Liver (tissue), 9 donors: ENCODE measurements around the gene KCNQ1. TPM values are rescaled to one million over a fixed set of nuclear protein-coding genes. Genes with fewer than 3 reads are reported as not detected.

Experiments
- DNase-seq: peaks from one replicate; pipeline ENCODE4 v3.0.0-alpha.2; 2017; ENCODE audit warnings: low spot score
- H3K27ac ChIP-seq, 2 donors: one replicate each; pipeline ENCODE4 v1.7.0; 2013; ENCODE audit warnings: inconsistent platforms in 2 of 2, low read length in 2 of 2, control low read depth in 1 of 2, low read depth in 1 of 2, mild to moderate bottlenecking in 1 of 2
- H3K27me3 ChIP-seq, 4 donors: one replicate each; pipeline versions ENCODE4 v1.6.1 to v1.7.0; 2013; ENCODE audit warnings: low read length in 3 of 4, inconsistent platforms in 1 of 4, mild to moderate bottlenecking in 1 of 4, moderate library complexity in 1 of 4; ENCODE audit not compliant: control insufficient read depth in 4 of 4, insufficient read depth in 4 of 4
- H3K36me3 ChIP-seq, 4 donors: one replicate each; pipeline versions ENCODE4 v1.6.1 to v1.7.0; 2013; ENCODE audit warnings: low read length in 3 of 4, mild to moderate bottlenecking in 3 of 4, low read depth in 1 of 4, moderate library complexity in 1 of 4; ENCODE audit not compliant: control insufficient read depth in 4 of 4, insufficient read depth in 3 of 4
- H3K4me1 ChIP-seq, 4 donors: one replicate each; pipeline versions ENCODE4 v1.6.1 to v1.7.0; 2013; ENCODE audit warnings: low read length in 3 of 4, mild to moderate bottlenecking in 3 of 4, moderate library complexity in 1 of 4; ENCODE audit not compliant: control insufficient read depth in 4 of 4, insufficient read depth in 4 of 4
- H3K4me3 ChIP-seq, 3 donors: one replicate each; pipeline versions ENCODE4 v1.6.1 to v1.7.0; 2013; ENCODE audit warnings: low read length in 3 of 3, control low read depth in 1 of 3, low read depth in 1 of 3, mild to moderate bottlenecking in 1 of 3
- H3K9ac ChIP-seq, 2 donors: one replicate each; pipeline ENCODE4 v1.7.0; 2013; ENCODE audit warnings: low read length in 2 of 2, mild to moderate bottlenecking in 2 of 2, moderate library complexity in 2 of 2, control low read depth in 1 of 2, low read depth in 1 of 2
- H3K9me3 ChIP-seq, 4 donors: one replicate each; pipeline versions ENCODE4 v1.6.1 to v1.7.0; 2013; ENCODE audit warnings: low read length in 3 of 4; ENCODE audit not compliant: control insufficient read depth in 4 of 4
- EGR1 ChIP-seq, 2 donors: IDR thresholded peaks; 2 replicates each; pipeline ENCODE4 v1.6.1; 2016 to 2018; ENCODE audit warnings: antibody characterized with exemption in 2 of 2, low read depth in 2 of 2
- FOXA1 ChIP-seq: IDR thresholded peaks from 2 replicates; pipeline ENCODE4 v1.6.1; 2016; ENCODE audit warnings: antibody characterized with exemption
- FOXA2 ChIP-seq: IDR thresholded peaks from 2 replicates; pipeline ENCODE4 v1.6.1; 2016; ENCODE audit warnings: antibody characterized with exemption
- GABPA ChIP-seq, 2 donors: IDR thresholded peaks in 1 of 2; conservative IDR thresholded peaks in 1 of 2; 2 replicates each; pipeline ENCODE4 v1.6.1; 2016; ENCODE audit warnings: antibody characterized with exemption in 2 of 2, mild to moderate bottlenecking in 1 of 2, moderate library complexity in 1 of 2
- HNF4A ChIP-seq, 2 donors: conservative IDR thresholded peaks; 2 replicates each; pipeline ENCODE4 v1.6.1; 2016; ENCODE audit warnings: antibody characterized with exemption in 2 of 2, mild to moderate bottlenecking in 2 of 2
- HNF4G ChIP-seq: IDR thresholded peaks from 2 replicates; pipeline ENCODE4 v1.6.1; 2016; ENCODE audit warnings: antibody characterized with exemption
- JUND ChIP-seq, 2 donors: IDR thresholded peaks; 2 replicates each; pipeline ENCODE4 v1.6.1; 2016; ENCODE audit warnings: antibody characterized with exemption in 2 of 2
- NR2F2 ChIP-seq: IDR thresholded peaks from 2 replicates; pipeline ENCODE4 v1.6.1; 2016; ENCODE audit warnings: antibody characterized with exemption
- RAD21 ChIP-seq, 2 donors: IDR thresholded peaks; 2 replicates each; pipeline ENCODE4 v1.6.1; 2016; ENCODE audit warnings: antibody characterized with exemption in 2 of 2, mild to moderate bottlenecking in 2 of 2
- RXRA ChIP-seq, 2 donors: IDR thresholded peaks; 2 replicates each; pipeline ENCODE4 v1.6.1; 2017 to 2018; ENCODE audit warnings: antibody characterized with exemption in 2 of 2, mild to moderate bottlenecking in 1 of 2
- SP1 ChIP-seq: IDR thresholded peaks from 2 replicates; pipeline ENCODE4 v1.6.1; 2018; ENCODE audit warnings: antibody characterized with exemption, mild to moderate bottlenecking
- TAF1 ChIP-seq: conservative IDR thresholded peaks from 2 replicates; pipeline ENCODE4 v1.6.1; 2016; ENCODE audit warnings: antibody characterized with exemption, mild to moderate bottlenecking
- YY1 ChIP-seq: IDR thresholded peaks from 2 replicates; pipeline ENCODE4 v1.6.1; 2016; ENCODE audit warnings: antibody characterized with exemption, mild to moderate bottlenecking
- WGBS: extraction: QIAGEN DNeasy Blood & Tissue Kit; methylation state at CpG from one replicate; pipeline ENCODE4 v1.1.7; 2013; 5-methylcytosine and 5-hydroxymethylcytosine counted together
- polyA plus RNA-seq, 2 donors: library from polyadenylated mRNA; stranded (reverse) in 1 of 2; unstranded in 1 of 2; fragments of 200-250 nt in 1 of 2; fragments of >200 nt in 1 of 2; fragmentation: Nextera tagmentation in 1 of 2; extraction: Ambion mirVana in 1 of 2; gene quantifications; one replicate each; pipeline versions ENCODE4 v1.2.1 to v1.2.3, GENCODE V29; 2013 to 2015
- total RNA-seq, 2 donors: library from RNA; depleted of rRNA; stranded (reverse); fragments of >200 nt; gene quantifications; one replicate each; pipeline ENCODE4 v1.2.3, GENCODE V29; 2014
- TF ChIP-seq, protein P1 (sequence below): IDR thresholded peaks from 2 replicates; pipeline ENCODE4 v1.6.1; 2016; ENCODE audit warnings: antibody characterized with exemption, mild to moderate bottlenecking
- TF ChIP-seq, protein P2 (sequence below): IDR thresholded peaks from 2 replicates; pipeline ENCODE4 v1.6.1; 2016; ENCODE audit warnings: antibody characterized with exemption
- TF ChIP-seq, protein P3 (sequence below): fragments of 150-350 bp; IDR thresholded peaks from 2 replicates; pipeline ENCODE4 v1.5.1; 2017; ENCODE audit warnings: improper control_type of control experiment, low read depth, low read length; ENCODE audit not compliant: missing input control
- donor health status: healthy.
- donor health status: healthy.
- donor health status: healthy.
- donor health status: healthy.
- donor health status: healthy.

Gene KCNQ1
- total and polyA plus RNA-seq, 4 donors, result 0.31 to 2.2 (median 1.5) TPM

DNA sequence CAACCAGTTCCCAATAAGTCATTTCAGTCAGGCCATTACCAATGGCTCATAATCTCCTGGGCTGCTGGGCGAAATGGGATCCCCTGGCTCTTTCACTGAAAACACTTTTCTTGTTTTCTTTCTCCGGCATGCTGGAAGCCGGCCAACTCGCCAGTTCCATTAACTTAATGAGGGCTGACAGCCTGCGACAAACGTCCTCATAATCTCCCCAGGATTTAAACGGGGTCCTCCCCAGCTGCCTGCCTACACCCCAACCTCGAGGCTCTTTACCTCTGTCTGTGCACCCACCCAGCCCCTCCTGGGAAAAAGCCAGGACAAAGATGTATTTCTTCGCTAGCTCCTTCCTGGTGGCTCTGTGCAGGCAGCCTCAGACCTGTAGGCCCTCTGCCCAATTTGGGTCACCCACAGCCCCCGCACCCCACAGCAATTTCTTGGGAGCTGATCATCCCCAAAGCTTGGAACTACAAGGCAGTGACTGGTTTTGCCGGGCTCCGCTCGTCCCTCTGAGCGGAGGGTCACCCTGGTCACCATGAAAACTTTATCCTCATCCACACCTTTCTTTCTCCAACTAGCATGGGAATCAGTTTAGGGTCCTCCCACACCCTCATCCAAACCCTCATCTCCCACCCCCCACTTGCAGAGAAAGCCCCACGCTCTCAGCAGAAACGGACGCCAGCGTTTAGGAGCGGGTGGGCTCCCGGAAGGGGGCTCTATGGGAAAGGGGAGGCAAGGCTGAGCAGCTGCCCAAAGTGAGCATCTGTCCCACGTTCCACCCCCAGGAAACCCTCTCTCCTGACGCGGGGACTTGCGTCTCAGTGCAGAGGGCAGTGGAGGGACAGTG, 306.1 kb downstream of the KCNQ1 start (continued):
- TF ChIP-seq, protein P1, sequence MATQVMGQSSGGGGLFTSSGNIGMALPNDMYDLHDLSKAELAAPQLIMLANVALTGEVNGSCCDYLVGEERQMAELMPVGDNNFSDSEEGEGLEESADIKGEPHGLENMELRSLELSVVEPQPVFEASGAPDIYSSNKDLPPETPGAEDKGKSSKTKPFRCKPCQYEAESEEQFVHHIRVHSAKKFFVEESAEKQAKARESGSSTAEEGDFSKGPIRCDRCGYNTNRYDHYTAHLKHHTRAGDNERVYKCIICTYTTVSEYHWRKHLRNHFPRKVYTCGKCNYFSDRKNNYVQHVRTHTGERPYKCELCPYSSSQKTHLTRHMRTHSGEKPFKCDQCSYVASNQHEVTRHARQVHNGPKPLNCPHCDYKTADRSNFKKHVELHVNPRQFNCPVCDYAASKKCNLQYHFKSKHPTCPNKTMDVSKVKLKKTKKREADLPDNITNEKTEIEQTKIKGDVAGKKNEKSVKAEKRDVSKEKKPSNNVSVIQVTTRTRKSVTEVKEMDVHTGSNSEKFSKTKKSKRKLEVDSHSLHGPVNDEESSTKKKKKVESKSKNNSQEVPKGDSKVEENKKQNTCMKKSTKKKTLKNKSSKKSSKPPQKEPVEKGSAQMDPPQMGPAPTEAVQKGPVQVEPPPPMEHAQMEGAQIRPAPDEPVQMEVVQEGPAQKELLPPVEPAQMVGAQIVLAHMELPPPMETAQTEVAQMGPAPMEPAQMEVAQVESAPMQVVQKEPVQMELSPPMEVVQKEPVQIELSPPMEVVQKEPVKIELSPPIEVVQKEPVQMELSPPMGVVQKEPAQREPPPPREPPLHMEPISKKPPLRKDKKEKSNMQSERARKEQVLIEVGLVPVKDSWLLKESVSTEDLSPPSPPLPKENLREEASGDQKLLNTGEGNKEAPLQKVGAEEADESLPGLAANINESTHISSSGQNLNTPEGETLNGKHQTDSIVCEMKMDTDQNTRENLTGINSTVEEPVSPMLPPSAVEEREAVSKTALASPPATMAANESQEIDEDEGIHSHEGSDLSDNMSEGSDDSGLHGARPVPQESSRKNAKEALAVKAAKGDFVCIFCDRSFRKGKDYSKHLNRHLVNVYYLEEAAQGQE, result no peak
- TF ChIP-seq HNF4A (conservative IDR thresholded peaks at IDR 0.05) (no peak), SP1 (no peak), FOXA1 (no peak), RAD21 (IDR thresholded peaks at IDR 0.05) (no peak)

DNA sequence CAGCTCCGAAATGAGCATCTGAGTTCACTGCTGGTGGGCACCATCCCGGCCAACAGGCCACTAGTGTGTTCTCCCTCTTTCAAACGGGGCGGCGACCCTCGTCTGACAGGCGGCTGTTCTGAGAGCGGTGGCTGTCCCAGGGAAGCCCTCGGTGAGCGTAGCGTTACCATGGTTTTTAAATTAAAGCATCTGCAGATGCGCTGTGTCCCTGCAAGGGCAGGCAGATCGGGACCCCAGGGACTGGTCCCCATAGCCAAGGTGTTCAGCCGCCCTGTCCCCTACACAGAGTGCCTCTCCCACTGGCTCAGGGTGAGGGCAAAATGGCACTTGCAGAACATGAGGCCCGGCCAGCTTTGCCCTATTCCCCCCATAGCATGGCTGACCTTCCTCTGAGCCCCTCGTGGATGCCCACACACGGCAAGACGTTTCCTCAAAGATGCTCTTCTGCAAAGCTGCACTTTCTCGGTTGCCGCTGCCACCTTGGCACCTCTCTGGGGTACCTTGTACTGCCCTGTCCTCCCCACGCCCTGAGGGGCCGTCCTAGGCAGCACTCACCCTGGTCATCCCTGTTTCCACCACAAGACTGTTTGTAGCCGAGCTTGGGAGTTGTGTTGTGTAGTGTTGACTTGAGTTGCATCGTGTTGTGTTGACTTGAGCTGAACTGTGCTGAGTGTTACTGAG, 306.9 kb downstream of the KCNQ1 start:
- no peak for DNase-seq
- 92% methylated on average over 24 of the region's 24 CpGs for WGBS

DNA sequence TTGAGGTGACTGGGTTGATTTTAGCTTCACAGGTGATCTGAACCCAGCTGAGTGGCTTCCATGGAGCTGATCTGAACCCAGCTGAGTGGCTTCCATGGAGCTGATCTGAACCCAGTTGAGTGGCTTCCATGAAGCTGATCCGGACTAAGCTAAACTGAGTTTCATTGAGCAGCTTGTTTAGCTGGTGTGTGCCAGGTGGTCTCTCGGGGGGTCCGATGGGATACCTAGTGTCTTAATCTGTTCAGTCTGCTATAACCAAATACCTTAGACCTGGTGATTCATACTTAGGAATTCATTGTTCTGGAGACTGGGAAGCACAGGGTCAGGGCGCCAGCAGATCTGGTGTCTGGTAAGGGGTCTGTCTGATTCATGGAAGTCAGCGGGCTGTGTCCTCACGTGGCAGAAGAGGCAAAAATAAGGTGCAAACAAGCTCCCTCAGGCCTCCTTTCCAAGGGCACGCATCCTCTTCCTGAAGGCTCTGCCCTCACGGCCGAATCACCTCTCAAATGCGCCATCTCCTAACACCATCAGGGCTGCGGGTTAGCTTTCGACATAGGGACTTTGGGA, 307.5 kb downstream of the KCNQ1 start:
- Histone ChIP-seq H3K27me3 (no peaks in the 10 kb centered on the region), H3K4me3 (no peak overlapping the region), H3K27ac (no peak overlapping the region), H3K4me1 (no peaks in the 10 kb centered on the region), H3K36me3 (no peaks in the 10 kb centered on the region), H3K9me3 (peaks cover 0 to 6% (median 3%) of the 10 kb centered on the region in 4 donors), H3K9ac (no peak overlapping the region)
- WGBS, result 90% methylated on average over 12 of the region's 12 CpGs
- DNase-seq, result no peak
- TF ChIP-seq, protein P2, sequence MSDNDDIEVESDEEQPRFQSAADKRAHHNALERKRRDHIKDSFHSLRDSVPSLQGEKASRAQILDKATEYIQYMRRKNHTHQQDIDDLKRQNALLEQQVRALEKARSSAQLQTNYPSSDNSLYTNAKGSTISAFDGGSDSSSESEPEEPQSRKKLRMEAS, result no peak
- TF ChIP-seq HNF4G (no peak), FOXA1 (no peak), TAF1 (no peak), GABPA (IDR thresholded peaks at IDR 0.05 in 1 of 2, conservative IDR thresholded peaks at IDR 0.05 in 1 of 2) (no peak), YY1 (no peak), JUND (IDR thresholded peaks at IDR 0.05) (no peak), EGR1 (IDR thresholded peaks at IDR 0.05; ENCODE audit: low read depth in 2 of 2) (no peak), RXRA (IDR thresholded peaks at IDR 0.05) (no peak), NR2F2 (no peak), HNF4A (conservative IDR thresholded peaks at IDR 0.05) (no peak), RAD21 (IDR thresholded peaks at IDR 0.05) (no peak), SP1 (no peak)
- TF ChIP-seq, protein P1, result no peak

More for the DNA sequence above, 306.9 kb downstream of the KCNQ1 start:
- H3K36me3 ChIP-seq, result no peaks in the 10 kb centered on the region
- no peak overlapping the region for H3K9ac ChIP-seq
- no peaks in the 10 kb centered on the region for H3K4me1 ChIP-seq
- peaks cover 0 to 6% (median 3%) of the 10 kb centered on the region in 4 donors for H3K9me3 ChIP-seq
- no peak for TF ChIP-seq RAD21 (IDR thresholded peaks at IDR 0.05)
- TF ChIP-seq FOXA2, result no peak
- TF ChIP-seq TAF1, result no peak
- TF ChIP-seq HNF4G, result no peak
- TF ChIP-seq, protein P3, sequence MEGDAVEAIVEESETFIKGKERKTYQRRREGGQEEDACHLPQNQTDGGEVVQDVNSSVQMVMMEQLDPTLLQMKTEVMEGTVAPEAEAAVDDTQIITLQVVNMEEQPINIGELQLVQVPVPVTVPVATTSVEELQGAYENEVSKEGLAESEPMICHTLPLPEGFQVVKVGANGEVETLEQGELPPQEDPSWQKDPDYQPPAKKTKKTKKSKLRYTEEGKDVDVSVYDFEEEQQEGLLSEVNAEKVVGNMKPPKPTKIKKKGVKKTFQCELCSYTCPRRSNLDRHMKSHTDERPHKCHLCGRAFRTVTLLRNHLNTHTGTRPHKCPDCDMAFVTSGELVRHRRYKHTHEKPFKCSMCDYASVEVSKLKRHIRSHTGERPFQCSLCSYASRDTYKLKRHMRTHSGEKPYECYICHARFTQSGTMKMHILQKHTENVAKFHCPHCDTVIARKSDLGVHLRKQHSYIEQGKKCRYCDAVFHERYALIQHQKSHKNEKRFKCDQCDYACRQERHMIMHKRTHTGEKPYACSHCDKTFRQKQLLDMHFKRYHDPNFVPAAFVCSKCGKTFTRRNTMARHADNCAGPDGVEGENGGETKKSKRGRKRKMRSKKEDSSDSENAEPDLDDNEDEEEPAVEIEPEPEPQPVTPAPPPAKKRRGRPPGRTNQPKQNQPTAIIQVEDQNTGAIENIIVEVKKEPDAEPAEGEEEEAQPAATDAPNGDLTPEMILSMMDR, result no peak
- TF ChIP-seq, protein P2, result no peak
- TF ChIP-seq HNF4A (conservative IDR thresholded peaks at IDR 0.05), result no peak
- no peak for TF ChIP-seq YY1
- no peak for TF ChIP-seq NR2F2
- no peak for TF ChIP-seq RXRA (IDR thresholded peaks at IDR 0.05)
- no peak overlapping the region for H3K27ac ChIP-seq
- H3K4me3 ChIP-seq, result no peak overlapping the region
- no peaks in the 10 kb centered on the region for H3K27me3 ChIP-seq
